Umbilical cord (tissue), 2 donors: ENCODE measurements around the gene ENPP6. TPM values are rescaled to one million over a fixed set of nuclear protein-coding genes. Genes with fewer than 3 reads are reported as not detected.

ENCODE experiments used
- DNase-seq: peaks from one replicate; pipeline ENCODE4 v3.0.0-alpha.2; 2015; ENCODE audit warnings: low spot score
- total RNA-seq: library from RNA; depleted of rRNA; stranded (reverse); fragments of >200 nt; gene quantifications from one replicate; pipeline ENCODE4 v1.2.3, GENCODE V29; 2014; ENCODE audit warnings: low replicate concordance; ENCODE audit not compliant: insufficient read depth

The ENPP6 gene
- total RNA-seq, 1 donor from 2014 or later = 1.2 TPM

DNA sequence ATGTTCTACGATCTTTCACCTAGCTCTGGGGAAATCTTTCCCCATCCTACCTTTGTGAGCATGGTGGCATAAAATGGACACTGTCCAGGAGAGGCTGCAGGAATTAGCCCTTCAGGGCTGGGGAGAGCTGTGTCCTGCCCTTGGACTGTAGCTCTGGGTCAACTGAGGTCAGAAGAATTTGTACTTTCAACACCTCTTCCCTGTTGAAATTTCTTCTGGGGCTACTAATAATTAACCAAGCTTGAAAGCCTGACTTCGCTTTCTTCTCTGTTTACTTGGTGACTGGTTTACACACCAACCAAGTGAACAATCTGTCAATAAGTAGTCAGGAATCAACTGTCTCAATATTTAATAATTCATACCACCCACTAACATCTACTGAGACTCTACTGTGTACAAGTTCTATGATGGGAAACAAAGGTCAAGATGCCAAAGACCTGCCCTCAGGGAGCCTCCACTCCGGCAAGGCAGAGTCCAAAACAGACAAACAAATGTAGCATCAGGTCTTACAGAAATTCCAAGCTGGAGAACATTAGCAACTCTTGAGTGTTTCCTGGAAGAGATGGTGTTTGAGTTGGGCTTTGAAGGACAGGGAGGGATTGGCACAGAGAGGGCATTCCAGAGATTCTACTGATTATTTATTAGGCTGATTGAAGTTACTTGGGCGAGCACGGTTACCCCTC, 113.1 kb downstream of the ENPP6 start:
- DNase-seq = no peak

DNA sequence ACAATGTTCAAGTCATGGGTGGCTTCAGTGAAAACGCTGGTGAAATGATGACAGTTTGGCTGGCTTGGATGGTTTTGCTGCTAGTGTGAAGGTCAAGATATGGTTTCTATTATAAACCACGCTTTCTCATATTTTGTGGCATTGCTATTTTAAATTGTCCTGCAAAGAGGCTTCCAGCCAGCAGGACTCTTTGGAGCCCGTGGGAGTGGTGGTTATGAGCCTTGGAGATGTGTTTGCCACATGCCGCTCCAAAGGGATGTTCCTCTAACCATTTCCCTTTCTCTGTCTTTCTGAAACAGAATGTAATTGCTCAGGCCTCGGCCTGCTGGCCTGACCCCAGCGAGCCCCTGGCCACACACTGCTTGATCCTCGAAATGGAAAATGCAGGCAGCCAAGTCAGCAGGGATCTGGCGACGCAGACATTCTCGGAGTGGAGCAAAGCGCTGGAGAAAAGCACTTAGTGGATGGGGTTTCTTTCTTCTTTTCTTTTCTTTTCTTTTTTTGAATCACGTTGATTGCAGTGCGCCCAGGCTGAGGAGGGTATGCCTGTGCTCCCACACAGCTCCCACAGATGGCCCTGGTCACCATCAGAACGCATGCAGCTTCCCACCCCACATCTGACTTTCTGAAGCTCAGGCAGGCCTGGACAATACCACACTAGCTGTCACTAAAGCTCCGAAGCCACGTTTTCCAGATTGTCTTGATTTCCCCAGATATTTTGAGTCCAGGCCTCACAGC, 114.0 kb downstream of the ENPP6 start:
- peak; percentile 94 for DNase-seq

DNA sequence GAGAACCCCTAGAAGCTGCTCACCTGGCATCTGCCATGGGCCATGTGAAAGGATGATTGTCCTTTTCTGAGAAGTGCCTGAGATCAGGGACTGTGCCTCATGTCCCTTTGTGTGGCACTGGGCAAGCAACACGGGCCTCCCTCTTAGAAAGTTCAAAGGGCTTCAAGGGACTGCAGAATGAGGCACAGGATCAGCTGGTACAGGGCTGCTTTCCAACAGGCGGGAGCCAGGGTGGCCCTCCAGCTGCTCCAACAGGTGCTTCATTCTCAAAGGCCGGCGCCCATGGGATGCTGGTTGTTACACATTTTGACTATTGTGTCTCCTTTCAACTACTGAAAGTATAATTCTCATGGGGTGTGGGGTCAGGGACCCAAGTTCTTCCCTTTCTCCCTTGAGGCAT, 114.7 kb downstream of the ENPP6 start:
- DNase-seq = no peak

GRCh38 chr4:184102488-184102887, 115.2 kb downstream of the ENPP6 start:
- DNase-seq = no peak

DNA sequence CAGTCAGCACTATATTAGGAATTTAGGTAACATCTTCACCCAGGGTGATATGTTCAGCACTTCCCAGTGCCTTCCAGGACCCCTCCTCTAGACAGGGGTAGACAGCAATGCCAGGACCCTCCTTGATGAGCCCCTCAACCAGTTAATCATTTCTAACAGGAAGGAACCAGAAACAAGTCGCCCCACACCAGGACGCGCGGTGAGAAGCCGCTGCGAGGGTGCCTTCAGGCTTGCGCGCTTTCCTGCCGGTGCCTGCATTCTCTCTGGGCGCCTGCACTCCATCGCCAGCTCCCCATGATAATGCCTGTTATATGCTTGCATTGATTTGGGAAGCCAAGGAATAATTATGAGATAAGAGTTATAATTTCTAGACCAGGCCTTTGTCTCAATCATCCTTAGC, 116.0 kb downstream of the ENPP6 start:
- DNase-seq = no peak

GRCh38 chr4:184100297-184100885, 117.3 kb downstream of the ENPP6 start:
- peak; percentile 51 for DNase-seq

DNA sequence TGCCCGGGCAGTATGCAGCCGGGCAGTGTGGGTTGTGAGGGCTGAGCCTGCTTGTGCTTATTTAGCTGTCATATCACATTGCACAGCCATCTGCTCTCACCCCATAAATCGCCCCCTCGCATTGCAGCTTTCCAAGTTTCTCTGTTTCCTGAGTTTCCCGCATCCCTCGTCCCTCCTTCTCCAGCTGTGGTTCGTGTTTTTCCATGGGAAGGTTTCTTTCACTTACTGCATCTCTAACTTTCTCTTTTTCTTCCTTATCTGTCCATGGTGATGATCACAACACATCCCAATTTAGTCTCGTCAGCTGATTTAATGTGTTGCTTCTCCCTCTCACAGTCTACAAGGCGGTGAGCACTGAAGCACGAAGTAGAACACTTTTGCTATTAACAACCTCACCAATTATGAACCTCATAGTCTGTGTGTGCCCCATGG, 118.1 kb downstream of the ENPP6 start:
- DNase-seq = peak; percentile 73

DNA sequence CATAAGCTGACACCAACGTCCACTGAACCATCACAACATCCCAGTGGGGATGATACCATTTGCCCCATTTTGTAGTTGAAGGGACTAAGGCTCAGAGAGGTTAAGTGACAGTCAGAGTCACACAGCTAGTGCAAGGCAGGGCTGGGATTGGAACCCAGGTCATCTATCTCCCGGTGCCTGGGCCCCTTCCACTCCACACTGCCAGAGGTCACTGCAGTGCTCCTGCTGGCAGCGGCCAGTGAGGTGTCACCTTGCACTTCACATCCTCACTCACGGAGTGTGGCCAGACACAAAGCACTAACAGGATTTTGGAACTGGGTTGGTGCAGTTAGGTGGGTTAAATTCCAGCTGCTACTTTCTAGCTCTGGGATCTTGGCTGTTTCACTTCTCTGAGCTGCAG, 118.7 kb downstream of the ENPP6 start:
- DNase-seq = no peak

DNA sequence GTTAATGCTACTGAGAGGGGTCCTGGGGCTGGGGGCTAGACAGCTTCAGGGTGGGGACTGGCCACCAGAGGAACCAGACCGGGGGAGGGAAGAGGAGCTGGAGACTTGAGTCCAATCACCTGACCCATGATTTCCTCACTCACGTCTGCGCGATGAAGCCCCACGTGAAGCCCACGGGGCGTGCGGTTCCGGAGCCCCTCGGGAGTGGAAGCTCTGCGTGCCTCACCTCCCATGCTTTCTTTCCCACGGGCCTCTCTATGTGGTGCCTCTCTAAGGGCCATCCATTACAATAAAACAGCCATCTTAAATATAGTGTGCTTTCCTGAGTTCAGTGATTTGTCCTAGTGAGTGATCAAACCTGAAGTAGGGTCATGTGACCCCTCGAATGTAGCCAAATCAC, 119.9 kb downstream of the ENPP6 start:
- no peak for DNase-seq

- DNase-seq = no peak
These were observed 120.5 kb downstream of the ENPP6 start for GRCh38 chr4:184097241-184097605.

GRCh38 chr4:184096561-184097240, 121.0 kb downstream of the ENPP6 start:
- DNase-seq = peak; percentile 81

DNA sequence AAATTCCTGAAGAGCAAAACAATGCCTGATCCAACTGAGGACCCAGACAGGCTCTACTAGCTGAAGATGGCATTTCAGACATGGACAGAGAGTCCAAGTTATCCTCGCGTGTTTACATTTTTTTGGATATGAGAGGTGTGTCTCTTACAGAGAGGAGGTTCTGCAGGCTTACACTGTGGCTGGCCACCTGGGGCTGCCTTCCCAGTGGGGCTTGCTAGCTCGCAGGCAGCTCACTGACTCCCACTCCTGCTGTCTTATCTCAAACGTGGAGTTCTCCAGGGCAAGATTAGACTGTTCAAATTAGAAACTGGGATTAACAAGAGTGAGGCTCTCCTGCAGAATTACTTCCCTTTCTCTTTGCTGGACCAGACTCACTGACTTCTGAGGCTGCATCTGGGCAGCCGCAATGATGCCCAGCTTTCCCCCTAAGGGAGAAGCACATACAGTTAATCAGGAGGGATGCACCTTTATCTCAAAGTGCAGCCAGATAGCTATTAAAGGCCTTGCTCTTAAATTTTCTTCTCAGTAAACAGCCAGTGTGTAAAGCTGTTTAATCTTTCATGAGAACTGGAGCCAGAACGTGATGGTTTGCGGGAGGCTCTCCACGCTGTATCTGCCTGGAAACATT, 123.0 kb downstream of the ENPP6 start:
- peak; percentile 34 for DNase-seq

- DNase-seq = no peak
These were observed 125.7 kb downstream of the ENPP6 start for GRCh38 chr4:184091986-184092385.

DNA sequence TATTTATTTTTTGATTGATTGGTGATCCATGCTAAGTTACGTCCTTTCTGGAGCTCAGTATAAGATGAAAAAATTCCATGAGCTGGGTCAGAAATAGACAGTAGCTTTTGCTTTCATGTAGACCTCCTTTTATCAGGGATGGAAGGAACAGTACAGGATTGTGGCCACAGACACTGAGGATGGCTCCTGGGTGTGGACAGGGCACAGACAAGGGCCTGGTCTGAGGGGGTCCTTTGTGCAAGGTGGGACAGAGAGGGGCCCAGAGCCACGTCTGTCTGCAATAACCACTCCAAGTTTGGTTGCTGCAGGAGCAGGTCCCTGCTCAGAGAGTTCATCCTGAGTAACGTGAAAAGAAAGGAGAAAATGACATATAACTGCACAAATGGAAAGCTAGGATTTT, 127.1 kb downstream of the ENPP6 start:
- no peak for DNase-seq

DNA sequence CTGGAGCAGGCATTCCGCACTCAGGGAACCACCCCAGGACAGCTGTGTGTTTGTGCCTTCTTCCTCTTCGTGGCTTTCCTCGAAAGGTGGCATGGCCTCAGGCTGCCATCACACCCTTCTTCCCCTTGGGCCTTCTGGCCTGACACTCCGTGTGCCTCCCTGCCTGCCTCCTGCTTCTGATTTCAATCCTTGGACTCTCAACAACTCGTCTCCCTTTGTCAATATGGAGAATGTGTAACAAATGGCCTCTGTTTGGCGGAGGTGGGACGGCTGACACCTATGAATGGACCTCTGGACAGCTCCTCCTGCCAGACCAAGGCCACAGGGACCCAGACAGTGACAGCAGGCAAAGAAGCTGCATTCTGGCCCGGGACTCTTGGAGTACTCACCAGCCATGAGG, 137.0 kb downstream of the ENPP6 start:
- no peak for DNase-seq

DNA sequence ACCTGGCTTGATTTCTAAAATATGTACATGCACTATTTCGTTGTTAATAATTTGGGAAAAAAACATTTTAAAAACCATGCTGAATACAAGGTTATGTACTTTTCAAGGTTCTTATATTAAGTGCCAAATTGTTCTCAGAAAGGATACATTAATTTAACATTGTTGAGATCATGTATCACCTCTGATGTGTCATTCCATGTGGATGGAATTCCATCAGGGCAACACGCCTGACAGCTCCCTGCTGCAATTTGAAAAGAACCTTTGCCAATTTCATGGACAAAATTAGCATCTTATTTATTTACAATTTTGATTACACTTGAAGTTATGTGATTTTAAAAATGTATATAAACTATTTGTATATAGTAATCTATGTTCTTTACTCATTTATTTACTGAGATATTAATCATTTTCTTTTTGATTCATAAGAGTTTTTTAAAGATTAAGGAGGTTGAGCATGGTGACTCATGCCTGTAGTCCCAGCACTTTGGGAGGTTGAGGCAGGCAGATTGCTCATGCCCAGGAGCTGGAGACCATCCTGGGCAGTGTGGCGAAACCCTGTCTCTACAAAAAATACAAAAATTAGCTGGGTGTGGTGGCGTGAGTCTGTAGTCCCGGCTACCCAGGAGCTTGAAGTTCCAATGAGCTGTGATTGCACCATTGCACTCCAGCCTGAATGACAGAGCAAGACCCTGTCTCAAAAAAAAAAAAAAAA, 142.8 kb downstream of the ENPP6 start:
- DNase-seq = no peak

DNA sequence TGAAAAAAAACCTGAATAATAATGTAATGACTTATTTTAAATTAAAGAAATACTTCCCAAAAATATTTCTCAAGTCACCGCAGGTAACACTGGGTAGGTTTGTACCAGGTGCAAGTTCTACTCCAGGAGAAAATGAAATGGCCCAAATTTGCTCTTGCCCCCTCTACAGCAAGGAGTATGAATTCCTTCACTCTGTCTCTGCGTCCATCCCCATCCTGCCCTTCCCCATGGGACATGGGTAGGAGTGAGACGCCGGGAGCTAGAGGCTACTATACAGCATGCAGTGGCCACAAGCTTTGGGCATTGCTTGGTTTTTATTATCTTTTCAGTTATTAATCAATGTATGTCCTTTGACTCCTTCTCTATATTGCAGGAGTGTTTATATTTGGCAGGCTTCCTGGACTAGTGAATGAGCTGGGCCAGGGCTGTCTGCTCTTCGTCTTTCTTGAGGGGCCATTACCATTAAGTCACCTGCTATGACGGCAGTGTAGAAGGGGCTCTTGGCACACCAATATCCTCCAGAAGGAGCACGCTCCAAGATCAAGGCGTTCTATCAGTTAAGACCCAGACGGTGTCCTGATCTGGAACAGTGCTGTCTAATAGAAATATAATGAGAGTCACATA, 149.6 kb downstream of the ENPP6 start:
- no peak for DNase-seq

DNA sequence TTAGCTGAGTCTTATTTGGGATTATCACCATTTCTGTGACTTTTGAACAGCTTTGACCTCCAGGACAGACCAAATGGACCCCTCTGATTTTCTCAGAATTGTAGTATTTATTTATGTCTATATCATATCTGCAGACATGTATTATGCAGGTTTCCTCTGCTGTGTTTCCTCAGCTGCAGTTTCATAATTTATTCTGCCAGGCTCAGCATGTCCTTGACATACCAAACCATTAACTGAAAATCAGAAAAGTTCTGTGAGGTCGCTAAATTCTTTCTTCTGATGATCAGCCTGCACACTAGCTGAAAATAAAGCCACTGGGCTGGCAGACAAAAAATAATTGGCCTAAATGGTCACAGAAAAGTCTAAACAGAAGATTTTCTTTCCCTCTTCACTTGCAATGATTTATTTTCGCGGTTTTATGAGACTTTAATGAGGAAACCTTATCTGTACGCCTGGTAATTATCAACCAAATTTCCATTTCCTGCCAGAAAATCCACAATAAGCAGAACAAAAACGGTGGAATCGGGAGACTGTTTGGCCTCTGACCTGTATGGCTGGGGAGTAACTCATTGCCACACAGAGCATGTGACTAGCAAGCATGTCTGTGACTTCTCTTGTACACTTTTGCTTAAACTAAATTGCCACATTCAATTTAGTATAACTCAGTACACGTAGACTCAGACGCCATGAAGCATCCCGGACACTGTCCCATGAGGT, 150.9 kb downstream of the ENPP6 start:
- peak; percentile 4 for DNase-seq

DNA sequence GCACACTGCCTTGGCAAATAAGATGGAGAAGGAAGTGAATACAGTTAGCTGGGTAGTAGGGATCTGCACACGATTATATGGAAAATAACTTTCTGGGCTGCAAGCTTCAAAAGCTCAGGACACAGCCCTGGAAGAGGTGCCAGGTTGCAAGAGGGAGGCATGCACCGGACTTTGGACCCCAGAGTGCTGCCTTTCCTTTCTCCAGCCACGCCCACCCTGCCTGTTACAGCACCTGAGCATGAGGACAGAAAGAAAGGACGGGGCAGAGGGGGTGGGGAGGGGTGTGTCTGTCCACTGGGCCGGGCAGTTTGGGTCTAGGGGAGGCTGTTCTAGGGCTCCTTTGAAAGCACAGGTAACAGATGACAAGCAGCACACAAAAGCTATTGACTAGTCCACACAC, 152.8 kb downstream of the ENPP6 start:
- no peak for DNase-seq

DNA sequence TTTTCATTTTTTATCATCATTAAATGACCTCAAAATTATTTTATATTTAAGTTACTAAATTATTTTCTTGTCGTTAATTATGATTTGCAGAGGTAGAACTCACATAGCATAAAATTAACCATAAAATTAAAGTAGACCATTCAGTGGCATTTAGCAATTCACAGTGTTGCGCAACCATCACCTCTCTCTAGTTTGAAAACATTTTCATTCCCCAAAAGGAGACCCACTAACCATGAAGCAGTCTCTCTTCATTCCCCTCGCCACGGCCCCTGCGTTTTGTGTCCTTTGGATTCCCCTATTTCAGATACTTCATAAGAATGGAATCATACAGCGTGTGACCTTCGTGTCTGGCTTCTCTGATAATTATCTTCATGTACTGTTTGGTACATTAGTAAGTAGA, 154.9 kb downstream of the ENPP6 start:
- no peak for DNase-seq
